Neuronal stem cell (in vitro differentiated cells): ENCODE measurements around the gene MYOC.
"Not testable (repeated sequence)": the region's sequence is repeated elsewhere in the genome, so short reads cannot be mapped to it uniquely, and the experiment has no call there.

Source experiments
- DNase-seq: peaks from one replicate; pipeline ENCODE4 v3.0.0-alpha.2; 2013; ENCODE audit warnings: low spot score
- H2AFZ ChIP-seq: one replicate; pipeline ENCODE4 v1.6.1; 2013; ENCODE audit warnings: mild to moderate bottlenecking, low read length, inconsistent platforms
- H2AK5ac ChIP-seq: 2 replicates; pipeline ENCODE4 v1.6.1; 2013; ENCODE audit warnings: low read depth, mild to moderate bottlenecking, inconsistent platforms, low read length, moderate library complexity, mixed read lengths
- H2BK120ac ChIP-seq: 2 replicates; pipeline ENCODE4 v1.6.1; 2013; ENCODE audit warnings: low read depth, mild to moderate bottlenecking, inconsistent platforms, low read length, moderate library complexity, mixed read lengths
- H2BK12ac ChIP-seq: one replicate; pipeline ENCODE4 v1.6.1; 2013; ENCODE audit warnings: low read length, inconsistent platforms
- H2BK15ac ChIP-seq: 2 replicates; pipeline ENCODE4 v1.6.1; 2013; ENCODE audit warnings: mild to moderate bottlenecking, low read length, inconsistent platforms, mixed read lengths
- H2BK5ac ChIP-seq: one replicate; pipeline ENCODE4 v1.6.1; 2013; ENCODE audit warnings: inconsistent platforms, mild to moderate bottlenecking, low read length, moderate library complexity
- H3K14ac ChIP-seq: one replicate; pipeline ENCODE4 v1.6.1; 2013; ENCODE audit warnings: low read length, inconsistent platforms
- H3K18ac ChIP-seq: 2 replicates; pipeline ENCODE4 v1.6.1; 2013; ENCODE audit warnings: low read length, inconsistent platforms
- H3K23ac ChIP-seq: 2 replicates; pipeline ENCODE4 v1.6.1; 2013; ENCODE audit warnings: low read depth, mild to moderate bottlenecking, mixed read lengths, low read length, inconsistent platforms; ENCODE audit not compliant: poor library complexity
- H3K27ac ChIP-seq: replicated peaks from 3 replicates; pipeline ENCODE4 v1.5.1; 2013; ENCODE audit warnings: low read length, inconsistent platforms
- H3K27me3 ChIP-seq, 3 experiments: 2 replicates each; pipeline ENCODE4 v1.6.1; 2013; ENCODE audit warnings: low read length in 3 of 3, mild to moderate bottlenecking in 2 of 3, inconsistent platforms in 1 of 3, low read depth in 1 of 3, mixed read lengths in 1 of 3, moderate library complexity in 1 of 3; ENCODE audit not compliant: control insufficient read depth in 3 of 3, insufficient read depth in 3 of 3
- H3K36me3 ChIP-seq, 2 donors: replicated peaks in 1 of 2; 2 replicates each; pipeline ENCODE4 v1.6.1; 2013; ENCODE audit warnings: low read length in 2 of 2; ENCODE audit not compliant: control insufficient read depth in 2 of 2, insufficient read depth in 2 of 2
- H3K4ac ChIP-seq: 2 replicates; pipeline ENCODE4 v1.6.1; 2013; ENCODE audit warnings: inconsistent platforms, mild to moderate bottlenecking, low read length, moderate library complexity
- H3K4me1 ChIP-seq, 2 donors: 1 replicate in 1 of 2; 2 replicates in 1 of 2; pipeline ENCODE4 v1.6.1; 2013; ENCODE audit warnings: low read length in 2 of 2, low read depth in 1 of 2; ENCODE audit not compliant: control insufficient read depth in 2 of 2, insufficient read depth in 1 of 2
- H3K4me2 ChIP-seq: one replicate; pipeline ENCODE4 v1.6.1; 2013; ENCODE audit warnings: mild to moderate bottlenecking, low read length, inconsistent platforms; ENCODE audit not compliant: insufficient read depth, poor library complexity, severe bottlenecking
- H3K4me3 ChIP-seq, 2 donors: 2 replicates each; pipeline ENCODE4 v1.5.1; 2013; ENCODE audit warnings: low read length in 2 of 2, mild to moderate bottlenecking in 2 of 2, inconsistent platforms in 1 of 2, moderate library complexity in 1 of 2
- H3K79me1 ChIP-seq: one replicate; pipeline ENCODE4 v1.6.1; 2013; ENCODE audit warnings: low read depth, mild to moderate bottlenecking, inconsistent platforms, low read length, moderate library complexity
- H3K9ac ChIP-seq: one replicate; pipeline ENCODE4 v1.6.1; 2013; ENCODE audit warnings: mild to moderate bottlenecking, low read depth, low read length, inconsistent platforms; ENCODE audit not compliant: poor library complexity
- H3K9me3 ChIP-seq, 2 donors: replicated peaks in 1 of 2; 2 replicates each; pipeline versions ENCODE3 to v1.6.1; 2013; ENCODE audit warnings: low read length in 2 of 2, mild to moderate bottlenecking in 2 of 2, inconsistent platforms in 1 of 2, low read depth in 1 of 2, mixed read lengths in 1 of 2, moderate library complexity in 1 of 2; ENCODE audit not compliant: control insufficient read depth in 2 of 2, insufficient read depth in 1 of 2
- H4K8ac ChIP-seq: one replicate; pipeline ENCODE4 v1.6.1; 2013; ENCODE audit warnings: low read depth, mild to moderate bottlenecking, inconsistent platforms, low read length, moderate library complexity
- H4K91ac ChIP-seq: one replicate; pipeline ENCODE4 v1.6.1; 2013; ENCODE audit warnings: low read length, low read depth, mild to moderate bottlenecking, inconsistent platforms; ENCODE audit not compliant: poor library complexity
- WGBS, 2 donors: extraction: QIAGEN DNeasy Blood & Tissue Kit; methylation state at CpG; one replicate each; pipeline ENCODE4 v1.1.7; 2013; ENCODE audit warnings: missing lambda C conversion rate in 2 of 2, mixed read lengths in 1 of 2; ENCODE audit not compliant: insufficient read length in 2 of 2, insufficient replicate concordance in 1 of 2; ENCODE audit errors: extremely low coverage in 2 of 2; 5-methylcytosine and 5-hydroxymethylcytosine counted together

MYOC gene

GRCh38 chr1:171606402-171606941 lies 46.0 kb downstream of the MYOC start:
- Histone ChIP-seq H4K8ac (no peak overlapping the region), H3K14ac (no peak overlapping the region), H3K18ac (no peak overlapping the region), H3K4ac (no peak overlapping the region), H3K9ac (no peak overlapping the region), H3K27ac (no peak overlapping the region), H3K36me3 (no peaks in the 10 kb centered on the region), H3K9me3 (no peaks in the 10 kb centered on the region), H3K27me3 (no peaks in the 10 kb centered on the region), H3K23ac (no peak overlapping the region), H2BK15ac (no peak overlapping the region), H2BK12ac (no peak overlapping the region), H2AFZ (peak overlapping the region; percentile 70), H3K4me1 (no peaks in the 10 kb centered on the region), H2BK5ac (no peak overlapping the region), H2BK120ac (no peak overlapping the region), H3K4me3 (no peak overlapping the region), H4K91ac (no peak overlapping the region), H3K4me2 (no peak overlapping the region), H3K79me1 (no peaks in the 10 kb centered on the region), H2AK5ac (no peak overlapping the region)
- DNase-seq: no peak
- WGBS, 2 donors: no CpG with 5 or more reads among the region's 10 CpGs

- H3K79me1 ChIP-seq, H2BK5ac ChIP-seq, H3K14ac ChIP-seq, H3K27me3 ChIP-seq, H3K18ac ChIP-seq, H3K27ac ChIP-seq, H3K23ac ChIP-seq, H3K4me2 ChIP-seq, H4K8ac ChIP-seq, H2AK5ac ChIP-seq, H3K9me3 ChIP-seq, DNase-seq, H2BK12ac ChIP-seq, H3K36me3 ChIP-seq, H4K91ac ChIP-seq, H2BK120ac ChIP-seq, H3K4me1 ChIP-seq, H3K4ac ChIP-seq, H2AFZ ChIP-seq, H2BK15ac ChIP-seq, H3K9ac ChIP-seq, H3K4me3 ChIP-seq: not testable (repeated sequence)
- no CpG with 5 or more reads among the region's 6 CpGs for WGBS, 2 donors
Measured at GRCh38 chr1:171603042-171603441, 49.4 kb downstream of the MYOC start.

GRCh38 chr1:171600862-171601261 lies 51.6 kb downstream of the MYOC start:
- DNase-seq: no peak
- WGBS, 2 donors: no CpG with 5 or more reads among the region's 13 CpGs
- Histone ChIP-seq H2BK120ac (no peak overlapping the region), H4K91ac (no peak overlapping the region), H3K4ac (no peak overlapping the region), H3K4me1 (no peaks in the 10 kb centered on the region), H2BK12ac (no peak overlapping the region), H3K9ac (peak overlapping the region; percentile 44), H3K4me3 (no peak overlapping the region), H3K18ac (no peak overlapping the region), H3K27me3 (no peaks in the 10 kb centered on the region), H2AFZ (no peak overlapping the region), H3K14ac (no peak overlapping the region), H3K23ac (peak overlapping the region; percentile 55), H2BK5ac (no peak overlapping the region), H3K79me1 (no peaks in the 10 kb centered on the region), H4K8ac (no peak overlapping the region), H3K9me3 (no peaks in the 10 kb centered on the region), H2BK15ac (no peak overlapping the region), H2AK5ac (no peak overlapping the region), H3K4me2 (no peak overlapping the region), H3K27ac (no peak overlapping the region), H3K36me3 (peaks cover 0 to 13% of the 10 kb centered on the region in 2 donors)

GRCh38 chr1:171600310-171600709 lies 52.2 kb downstream of the MYOC start:
- H2BK12ac ChIP-seq, H3K4ac ChIP-seq, H3K4me2 ChIP-seq, H2BK120ac ChIP-seq, H4K91ac ChIP-seq, DNase-seq, H3K18ac ChIP-seq, H2AK5ac ChIP-seq, H2AFZ ChIP-seq, H3K4me1 ChIP-seq, H3K27me3 ChIP-seq, H3K9ac ChIP-seq, H3K79me1 ChIP-seq, H2BK15ac ChIP-seq, H4K8ac ChIP-seq, H3K14ac ChIP-seq, H3K9me3 ChIP-seq, H3K23ac ChIP-seq, H3K27ac ChIP-seq, H3K4me3 ChIP-seq, H2BK5ac ChIP-seq: not testable (repeated sequence)
- peaks cover 0 to 15% of the 10 kb centered on the region in 2 donors for H3K36me3 ChIP-seq
- no CpG with 5 or more reads among the region's 2 CpGs for WGBS, 2 donors
